ENCODE measurements around the gene SUFU. TPM values are rescaled to one million over a fixed set of nuclear protein-coding genes. Genes with fewer than 3 reads are reported as not detected.

The SUFU gene
- total and polyA plus RNA-seq, 2 of the 13 experiments (the other 11 are each of a cell fraction or from before 2014, with no cell fraction given): 2.9 to 5.5 TPM

- 0 out of 2 replicates have a peak, but pooled peaks have one; percentile 39 for TF ChIP-seq POLR2G (IDR thresholded peaks at IDR 0.05; ENCODE audit: low read depth, low read length)
- TF ChIP-seq RXRA (CRISPR knock-in tag; IDR thresholded peaks at IDR 0.05): peak; percentile 84
- peak; percentile 87 for TF ChIP-seq HIVEP1 (CRISPR knock-in tag; IDR thresholded peaks at IDR 0.05)
- TF ChIP-seq KAT8 (CRISPR knock-in tag; IDR thresholded peaks at IDR 0.05): 0 out of 2 replicates have a peak, but pooled peaks have one; percentile 18
- TF ChIP-seq, protein P1, sequence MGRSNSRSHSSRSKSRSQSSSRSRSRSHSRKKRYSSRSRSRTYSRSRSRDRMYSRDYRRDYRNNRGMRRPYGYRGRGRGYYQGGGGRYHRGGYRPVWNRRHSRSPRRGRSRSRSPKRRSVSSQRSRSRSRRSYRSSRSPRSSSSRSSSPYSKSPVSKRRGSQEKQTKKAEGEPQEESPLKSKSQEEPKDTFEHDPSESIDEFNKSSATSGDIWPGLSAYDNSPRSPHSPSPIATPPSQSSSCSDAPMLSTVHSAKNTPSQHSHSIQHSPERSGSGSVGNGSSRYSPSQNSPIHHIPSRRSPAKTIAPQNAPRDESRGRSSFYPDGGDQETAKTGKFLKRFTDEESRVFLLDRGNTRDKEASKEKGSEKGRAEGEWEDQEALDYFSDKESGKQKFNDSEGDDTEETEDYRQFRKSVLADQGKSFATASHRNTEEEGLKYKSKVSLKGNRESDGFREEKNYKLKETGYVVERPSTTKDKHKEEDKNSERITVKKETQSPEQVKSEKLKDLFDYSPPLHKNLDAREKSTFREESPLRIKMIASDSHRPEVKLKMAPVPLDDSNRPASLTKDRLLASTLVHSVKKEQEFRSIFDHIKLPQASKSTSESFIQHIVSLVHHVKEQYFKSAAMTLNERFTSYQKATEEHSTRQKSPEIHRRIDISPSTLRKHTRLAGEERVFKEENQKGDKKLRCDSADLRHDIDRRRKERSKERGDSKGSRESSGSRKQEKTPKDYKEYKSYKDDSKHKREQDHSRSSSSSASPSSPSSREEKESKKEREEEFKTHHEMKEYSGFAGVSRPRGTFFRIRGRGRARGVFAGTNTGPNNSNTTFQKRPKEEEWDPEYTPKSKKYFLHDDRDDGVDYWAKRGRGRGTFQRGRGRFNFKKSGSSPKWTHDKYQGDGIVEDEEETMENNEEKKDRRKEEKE (IDR thresholded peaks at IDR 0.05): no peak
- TF ChIP-seq ARNT2 (CRISPR knock-in tag; IDR thresholded peaks at IDR 0.05; ENCODE audit: low read depth): 0 out of 2 replicates have a peak, but pooled peaks have one; percentile 24
- peak; percentile 51; the same call in 1 of the 2 replicates for TF ChIP-seq RXRB (CRISPR knock-in tag; IDR thresholded peaks at IDR 0.05; ENCODE audit: borderline replicate concordance)
- TF ChIP-seq GATAD2A (CRISPR knock-in tag; IDR thresholded peaks at IDR 0.05): peak; percentile 61
- TF ChIP-seq, protein P2, sequence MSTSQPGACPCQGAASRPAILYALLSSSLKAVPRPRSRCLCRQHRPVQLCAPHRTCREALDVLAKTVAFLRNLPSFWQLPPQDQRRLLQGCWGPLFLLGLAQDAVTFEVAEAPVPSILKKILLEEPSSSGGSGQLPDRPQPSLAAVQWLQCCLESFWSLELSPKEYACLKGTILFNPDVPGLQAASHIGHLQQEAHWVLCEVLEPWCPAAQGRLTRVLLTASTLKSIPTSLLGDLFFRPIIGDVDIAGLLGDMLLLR (CRISPR knock-in tag; IDR thresholded peaks at IDR 0.05): 0 out of 2 replicates have a peak, but pooled peaks have one; percentile 30
- no peak for TF ChIP-seq NR2F6 (IDR thresholded peaks at IDR 0.05)
- 0 out of 2 replicates have a peak, but pooled peaks have one; percentile 18 for TF ChIP-seq NR2F6 (CRISPR knock-in tag; IDR thresholded peaks at IDR 0.05)
- TF ChIP-seq TBX2 (CRISPR knock-in tag; IDR thresholded peaks at IDR 0.05; ENCODE audit: borderline replicate concordance): peak; percentile 39; the same call in 1 of the 2 replicates
- 0 out of 2 replicates have a peak, but pooled peaks have one; percentile 20 for TF ChIP-seq MED1 (CRISPR knock-in tag; IDR thresholded peaks at IDR 0.05)
- TF ChIP-seq SOX6 (IDR thresholded peaks at IDR 0.05): no peak
- TF ChIP-seq SOX6 (CRISPR knock-in tag; IDR thresholded peaks at IDR 0.05): peak; percentile 79
- peak; percentile 29; the same call in 1 of the 2 replicates for TF ChIP-seq TAF1 (CRISPR knock-in tag; IDR thresholded peaks at IDR 0.05)
- peak; percentile 61; the same call in 1 of the 2 replicates for TF ChIP-seq SOX5 (CRISPR knock-in tag; IDR thresholded peaks at IDR 0.05; ENCODE audit: borderline replicate concordance)
- no peak for TF ChIP-seq TOE1 (CRISPR knock-in tag; IDR thresholded peaks at IDR 0.05)
- peak; percentile 13; the same call in 1 of the 2 replicates for TF ChIP-seq BCL6 (CRISPR knock-in tag; IDR thresholded peaks at IDR 0.05)
- TF ChIP-seq ARID5B (CRISPR knock-in tag; IDR thresholded peaks at IDR 0.05): peak; percentile 40; the same call in 1 of the 2 replicates
- TF ChIP-seq, protein P3, sequence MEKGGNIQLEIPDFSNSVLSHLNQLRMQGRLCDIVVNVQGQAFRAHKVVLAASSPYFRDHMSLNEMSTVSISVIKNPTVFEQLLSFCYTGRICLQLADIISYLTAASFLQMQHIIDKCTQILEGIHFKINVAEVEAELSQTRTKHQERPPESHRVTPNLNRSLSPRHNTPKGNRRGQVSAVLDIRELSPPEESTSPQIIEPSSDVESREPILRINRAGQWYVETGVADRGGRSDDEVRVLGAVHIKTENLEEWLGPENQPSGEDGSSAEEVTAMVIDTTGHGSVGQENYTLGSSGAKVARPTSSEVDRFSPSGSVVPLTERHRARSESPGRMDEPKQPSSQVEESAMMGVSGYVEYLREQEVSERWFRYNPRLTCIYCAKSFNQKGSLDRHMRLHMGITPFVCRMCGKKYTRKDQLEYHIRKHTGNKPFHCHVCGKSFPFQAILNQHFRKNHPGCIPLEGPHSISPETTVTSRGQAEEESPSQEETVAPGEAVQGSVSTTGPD (CRISPR knock-in tag; IDR thresholded peaks at IDR 0.05): 0 out of 2 replicates have a peak, but pooled peaks have one; percentile 11
- TF ChIP-seq HNRNPL (IDR thresholded peaks at IDR 0.05; ENCODE audit: low read depth, low read length): 0 out of 2 replicates have a peak, but pooled peaks have one; percentile 38
- TF ChIP-seq HMG20B (CRISPR knock-in tag; conservative IDR thresholded peaks at IDR 0.05): 0 out of 2 replicates have a peak, but pooled peaks have one; percentile 23
Observed at GRCh38 chr10:102627736-102628293, 124.0 kb downstream of the SUFU start (continued).

All from HepG2 (cell line).